GM19025 (cell line): ENCODE measurements around the gene WASL.

Experiments
- ATAC-seq: cut with Tn5 transposase; IDR thresholded peaks from one replicate; pipeline ENCODE4 v1.9.1; 2021; ENCODE audit warnings: mild to moderate bottlenecking, low read depth, moderate library complexity; ENCODE audit not compliant: unreplicated experiment

WASL gene

GRCh38 chr7:123709525-123709924 lies 39.3 kb downstream of the WASL start:
- no peak for ATAC-seq

DNA sequence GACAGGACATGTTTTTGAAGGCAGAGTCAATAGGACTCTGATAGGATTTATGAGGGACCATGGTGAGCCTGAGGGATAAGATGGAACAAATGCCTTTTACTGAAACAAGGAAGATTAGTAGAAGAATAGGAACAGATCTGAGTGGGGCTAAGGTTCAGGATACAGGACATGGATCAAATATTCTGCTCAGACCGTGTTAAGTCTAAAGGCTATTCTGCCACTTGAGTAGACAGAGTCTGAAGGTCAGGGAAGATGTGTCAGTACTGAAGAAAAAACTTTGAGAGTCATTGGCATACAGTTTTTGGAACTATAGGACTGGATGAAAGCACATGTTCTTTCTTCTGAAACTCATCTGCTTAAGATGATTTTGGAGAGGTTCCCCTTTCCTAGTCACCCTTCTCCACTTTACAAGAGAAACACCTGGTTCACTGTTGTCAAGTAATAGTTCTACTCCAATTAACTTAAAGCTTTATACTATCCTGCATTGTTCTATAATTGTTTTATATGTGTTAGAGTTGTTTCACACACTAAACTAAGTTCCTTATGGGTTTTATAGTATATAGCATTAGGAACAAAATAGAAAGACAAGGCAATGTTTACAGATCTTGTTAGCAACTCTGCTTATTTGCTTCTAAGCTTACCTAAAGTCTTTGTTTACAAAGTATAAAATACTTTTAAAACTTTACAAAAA lies 43.4 kb downstream of the WASL start:
- ATAC-seq, result no peak

DNA sequence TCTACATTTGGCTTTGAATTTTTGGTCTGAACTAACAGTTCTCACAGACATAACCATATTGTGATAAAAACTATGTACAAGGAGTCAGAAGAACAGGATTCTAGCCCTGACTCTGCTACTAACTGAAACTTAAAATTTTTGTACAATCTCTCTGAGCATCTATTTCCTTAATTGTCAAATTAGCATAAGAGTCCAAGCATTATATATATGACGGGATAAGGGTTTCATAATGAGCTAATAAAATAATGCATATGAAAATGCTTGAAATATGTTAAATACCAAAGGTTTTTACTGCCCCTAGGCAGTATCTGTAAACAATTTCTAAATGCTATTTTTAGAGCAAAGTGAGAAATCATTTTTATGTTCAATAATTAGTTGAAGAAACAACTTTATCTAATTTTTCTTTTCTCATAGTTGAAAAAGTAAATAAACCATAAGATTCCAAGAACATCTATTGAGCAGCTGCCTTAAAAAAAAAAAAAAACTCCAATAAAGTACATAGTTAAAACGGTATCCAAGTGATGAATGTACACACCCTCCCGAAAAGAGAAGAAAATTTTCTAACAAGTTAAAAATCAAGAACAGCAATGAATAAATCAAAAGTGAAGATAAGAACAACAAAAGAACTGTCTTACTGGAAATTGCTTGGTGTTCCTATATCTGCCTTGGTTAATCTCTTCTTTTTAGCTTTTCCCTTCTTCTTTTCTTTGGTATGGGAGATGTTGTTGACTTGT lies 52.7 kb downstream of the WASL start:
- ATAC-seq, result no peak

DNA sequence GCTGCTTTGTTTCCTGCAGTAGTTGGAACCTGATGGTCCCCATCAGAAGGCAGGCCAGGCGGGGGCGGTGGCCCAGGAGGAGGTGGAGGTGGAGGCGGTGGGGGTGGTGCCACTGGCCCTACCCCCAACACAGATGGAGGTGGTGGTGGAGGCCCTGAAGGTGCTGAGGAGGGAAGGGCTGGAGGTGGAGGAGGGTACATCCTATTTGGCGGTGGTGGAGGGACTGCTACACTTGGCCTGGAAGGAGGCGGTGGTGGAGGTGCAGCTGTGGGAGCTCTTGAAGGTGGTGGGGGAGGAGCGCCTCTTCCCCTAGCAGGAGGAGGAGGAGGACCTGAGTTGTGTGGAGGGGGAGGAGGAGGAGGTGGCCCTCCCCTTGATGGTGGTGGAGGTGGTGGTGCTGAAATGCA lies 56.3 kb downstream of the WASL start:
- no peak for ATAC-seq

GRCh38 chr7:123690550-123690949 lies 58.3 kb downstream of the WASL start:
- ATAC-seq, result no peak

- no peak for ATAC-seq
Measured at GRCh38 chr7:123689250-123689649, 59.6 kb downstream of the WASL start.

- ATAC-seq, result no peak
Measured at GRCh38 chr7:123687727-123688126, 61.1 kb downstream of the WASL start.

- ATAC-seq, result no peak
Measured at GRCh38 chr7:123687161-123687560, 61.6 kb downstream of the WASL start.

DNA sequence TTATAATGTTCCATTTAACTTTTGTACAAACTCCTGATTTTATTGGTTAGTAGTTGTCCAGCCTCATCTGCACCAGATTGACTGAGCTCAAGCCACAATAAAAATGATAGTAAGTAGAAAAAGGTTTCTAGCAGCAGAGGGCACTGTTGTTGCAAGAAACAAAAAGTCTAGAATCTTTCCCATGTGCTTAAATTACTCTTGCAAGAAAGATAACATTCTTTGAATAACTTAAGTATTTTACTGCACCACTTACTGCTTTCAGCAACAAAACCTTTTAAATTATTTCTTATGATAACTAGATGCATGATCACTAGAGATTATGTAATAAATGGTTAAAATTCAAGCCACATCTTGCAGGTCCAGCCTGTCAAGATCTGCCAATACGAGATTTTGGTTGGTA lies 66.1 kb downstream of the WASL start:
- no peak for ATAC-seq

- ATAC-seq, result no peak
Measured at GRCh38 chr7:123681561-123681960, 67.2 kb downstream of the WASL start.

DNA sequence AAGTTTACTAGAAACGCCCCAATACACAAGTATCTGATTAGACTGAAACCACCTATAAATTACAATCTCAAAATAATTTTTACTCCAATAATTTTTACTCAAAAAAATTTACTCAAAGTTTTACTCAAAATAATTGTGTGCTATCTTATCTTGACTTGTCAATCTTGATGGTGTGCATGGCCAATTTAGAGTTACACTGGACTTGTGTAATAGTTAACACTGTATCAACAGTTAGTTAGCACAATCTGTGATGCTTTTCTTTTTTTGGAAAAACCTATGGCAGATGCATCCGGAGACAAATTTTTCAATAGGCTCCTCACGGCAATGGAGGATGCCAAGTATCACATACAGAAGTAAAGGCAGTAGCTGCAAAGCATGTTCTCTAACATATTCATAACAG lies 68.2 kb downstream of the WASL start:
- no peak for ATAC-seq

GRCh38 chr7:123679614-123680013 lies 69.2 kb downstream of the WASL start:
- no peak for ATAC-seq

- ATAC-seq, result no peak
Measured at GRCh38 chr7:123677061-123677715, 71.6 kb downstream of the WASL start.

- ATAC-seq, result no peak
Measured at GRCh38 chr7:123675181-123675473, 73.7 kb downstream of the WASL start.

- no peak for ATAC-seq
Measured at GRCh38 chr7:123674399-123675180, 74.2 kb downstream of the WASL start.

- ATAC-seq, result no peak
Measured at GRCh38 chr7:123673752-123674398, 74.9 kb downstream of the WASL start.

- no peak for ATAC-seq
Measured at GRCh38 chr7:123673137-123673732, 75.6 kb downstream of the WASL start.

- no peak for ATAC-seq
Measured at GRCh38 chr7:123669485-123669884, 79.3 kb downstream of the WASL start.

DNA sequence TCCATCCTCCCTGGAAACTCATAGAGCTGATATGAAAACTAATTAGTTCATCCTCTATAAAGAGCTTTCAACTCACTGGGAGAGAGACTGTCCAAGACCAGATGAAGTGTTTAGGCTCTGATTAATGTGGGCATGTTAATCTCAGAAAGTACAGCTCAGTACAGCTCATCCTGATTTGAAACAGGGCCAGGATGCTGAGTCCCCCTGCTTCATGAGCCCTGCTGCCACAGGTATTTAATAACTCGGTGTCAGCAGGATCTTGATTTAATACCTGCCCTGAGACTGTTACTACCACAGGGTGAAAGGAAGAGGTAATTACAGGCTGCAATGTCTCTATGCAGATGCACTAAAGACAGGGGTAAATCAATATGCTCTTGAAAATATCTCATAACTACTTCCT lies 82.3 kb downstream of the WASL start:
- ATAC-seq, result no peak

- no peak for ATAC-seq
Measured at GRCh38 chr7:123665896-123666295, 82.9 kb downstream of the WASL start.
